Muscle of arm (tissue), 12 donors: Measurements from ENCODE around the gene TYW1. TPM values are rescaled to one million over a fixed set of nuclear protein-coding genes. Genes with fewer than 3 reads are reported as not detected.
"Not testable (repeated sequence)": the region's sequence is repeated elsewhere in the genome, so short reads cannot be mapped to it uniquely, and the experiment has no call there.

Experiments
- DNase-seq: peaks from one replicate; pipeline ENCODE4 v3.0.0-alpha.2; 2013
- polyA plus RNA-seq, 12 donors: library from polyadenylated mRNA; unstranded; fragments of 120-200 nt; gene quantifications; one replicate each; pipeline ENCODE4 v1.2.1, GENCODE V29; 2013; ENCODE audit not compliant: insufficient read length in 12 of 12

TYW1 gene
- polyA plus RNA-seq, 12 donors = 11.4 to 21.3 (median 17.3) TPM; not detected in 1

- DNase-seq = not testable (repeated sequence)
Observed at GRCh38 chr7:67114483-67115246, 118.0 kb downstream of the TYW1 start.

- DNase-seq = not testable (repeated sequence)
Observed at GRCh38 chr7:67120491-67120890, 123.9 kb downstream of the TYW1 start.

- DNase-seq = not testable (repeated sequence)
Observed at GRCh38 chr7:67128257-67128656, 131.6 kb downstream of the TYW1 start.

- not testable (repeated sequence) for DNase-seq
Observed at GRCh38 chr7:67130766-67131165, 134.1 kb downstream of the TYW1 start.

- not testable (repeated sequence) for DNase-seq
Observed at GRCh38 chr7:67134912-67135311, 138.3 kb downstream of the TYW1 start.

GRCh38 chr7:67135617-67136486 is 139.2 kb downstream of the TYW1 start:
- not testable (repeated sequence) for DNase-seq

- not testable (repeated sequence) for DNase-seq
Observed at GRCh38 chr7:67137489-67137888, 140.9 kb downstream of the TYW1 start.

GRCh38 chr7:67139876-67140275 is 143.2 kb downstream of the TYW1 start:
- not testable (repeated sequence) for DNase-seq

- not testable (repeated sequence) for DNase-seq
Observed at GRCh38 chr7:67141001-67141400, 144.4 kb downstream of the TYW1 start.

- DNase-seq = not testable (repeated sequence)
Observed at GRCh38 chr7:67143091-67143786, 146.6 kb downstream of the TYW1 start.

GRCh38 chr7:67145581-67146193 is 149.1 kb downstream of the TYW1 start:
- DNase-seq = not testable (repeated sequence)

- DNase-seq = not testable (repeated sequence)
Observed at GRCh38 chr7:67149131-67149530, 152.5 kb downstream of the TYW1 start.

GRCh38 chr7:67154374-67154773 is 157.7 kb downstream of the TYW1 start:
- not testable (repeated sequence) for DNase-seq

- DNase-seq = not testable (repeated sequence)
Observed at GRCh38 chr7:67156064-67156463, 159.4 kb downstream of the TYW1 start.

GRCh38 chr7:67163285-67163684 is 166.7 kb downstream of the TYW1 start:
- not testable (repeated sequence) for DNase-seq

GRCh38 chr7:67171151-67171550 is 174.5 kb downstream of the TYW1 start:
- not testable (repeated sequence) for DNase-seq

- not testable (repeated sequence) for DNase-seq
Observed at GRCh38 chr7:67176730-67177129, 180.1 kb downstream of the TYW1 start.

GRCh38 chr7:67178915-67179688 is 182.5 kb downstream of the TYW1 start:
- not testable (repeated sequence) for DNase-seq

- not testable (repeated sequence) for DNase-seq
Observed at GRCh38 chr7:67182956-67183750, 186.5 kb downstream of the TYW1 start.
